Lower lobe of right lung (tissue), 2 donors: ENCODE measurements around the gene PLTP. TPM values are rescaled to one million over a fixed set of nuclear protein-coding genes. Genes with fewer than 3 reads are reported as not detected.
A peak's percentile ranks its signal among the peaks of the same experiment; 100 is the strongest.
"Not testable (repeated sequence)": the region's sequence is repeated elsewhere in the genome, so short reads cannot be mapped to it uniquely, and the experiment has no call there.

Source experiments
- ATAC-seq, 2 donors: fragments of 200-7000 bp; cut with Tn5 transposase; one replicate each; pipeline ENCODE4 v1.9.1; 2020 to 2022; ENCODE audit warnings: mild to moderate bottlenecking in 2 of 2, moderate library complexity in 2 of 2
- DNase-seq: peaks from one replicate; pipeline ENCODE4 v3.0.0-alpha.2; 2020
- H3K27ac ChIP-seq: fragments of 200-600 bp; one replicate; pipeline ENCODE4 v1.8.0; 2022
- H3K27me3 ChIP-seq: fragments of 200-600 bp; one replicate; pipeline ENCODE4 v1.8.0; 2022; ENCODE audit warnings: low read depth
- H3K36me3 ChIP-seq: fragments of 200-600 bp; one replicate; pipeline ENCODE4 v1.8.0; 2022; ENCODE audit warnings: mild to moderate bottlenecking
- H3K4me1 ChIP-seq: fragments of 200-600 bp; one replicate; pipeline ENCODE4 v1.8.0; 2022
- H3K4me3 ChIP-seq: fragments of 200-600 bp; one replicate; pipeline ENCODE4 v1.8.0; 2022; ENCODE audit warnings: mild to moderate bottlenecking
- H3K9me3 ChIP-seq: fragments of 200-600 bp; one replicate; pipeline ENCODE4 v1.8.0; 2022
- intact Hi-C: fragments of 100-400 bp; cut with DNase I; formaldehyde crosslinking; loops from one replicate; pipeline ENCODE4 v1.11.0; 2022
- total RNA-seq: library from RNA; stranded (reverse); fragmentation: NEBNext Ultra II Directional; extraction: Animal tissue kit (Norgen Biotek cat#: 25700); gene quantifications from one replicate; pipeline ENCODE4 v1.2.1, GENCODE V29; 2021
- TF ChIP-seq, protein P1 (sequence below): fragments of 200-600 bp; IDR thresholded peaks from one replicate; pipeline ENCODE4 v1.8.0; 2022; ENCODE audit warnings: antibody characterized with exemption, mild to moderate bottlenecking
- donor health status: DM: no; HTN: yes; CAD: no; lungs with severe emphysema.

The PLTP gene
- total RNA-seq, 1 donor from 2014 or later, result 145 TPM

DNA sequence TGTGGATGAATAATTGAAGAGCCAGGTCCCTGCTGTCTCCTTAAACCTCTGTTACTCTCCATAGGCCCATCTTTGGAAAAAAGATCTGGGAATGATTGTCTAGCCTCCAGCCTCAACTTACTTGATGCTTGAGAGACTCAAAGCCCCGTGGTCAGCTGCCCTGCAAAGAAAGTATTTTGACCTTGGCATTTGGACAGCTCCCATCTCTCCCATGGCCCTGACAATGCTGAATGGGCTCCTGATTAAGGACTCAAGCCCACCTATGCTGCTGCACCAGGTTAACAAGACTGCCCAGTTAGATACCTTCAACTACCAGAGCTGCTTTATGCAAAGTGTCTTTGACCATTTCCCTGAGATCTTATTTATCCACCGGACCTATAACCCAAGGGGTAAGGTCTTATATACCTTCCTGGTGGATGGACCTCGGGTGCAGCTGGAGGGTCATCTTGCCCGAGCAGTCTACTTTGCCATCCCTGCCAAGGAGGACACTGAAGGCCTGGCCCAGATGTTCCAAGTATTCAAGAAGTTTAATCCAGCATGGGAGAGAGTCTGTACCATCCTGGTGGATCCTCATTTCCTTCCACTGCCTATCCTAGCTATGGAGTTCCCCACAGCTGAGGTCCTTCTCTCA is 29.4 kb downstream of the PLTP start:
- intact Hi-C loops, result no loop called here
- H3K4me1 ChIP-seq, result peaks cover 8% of the 10 kb centered on the region
- no peak overlapping the region for H3K27ac ChIP-seq

DNA sequence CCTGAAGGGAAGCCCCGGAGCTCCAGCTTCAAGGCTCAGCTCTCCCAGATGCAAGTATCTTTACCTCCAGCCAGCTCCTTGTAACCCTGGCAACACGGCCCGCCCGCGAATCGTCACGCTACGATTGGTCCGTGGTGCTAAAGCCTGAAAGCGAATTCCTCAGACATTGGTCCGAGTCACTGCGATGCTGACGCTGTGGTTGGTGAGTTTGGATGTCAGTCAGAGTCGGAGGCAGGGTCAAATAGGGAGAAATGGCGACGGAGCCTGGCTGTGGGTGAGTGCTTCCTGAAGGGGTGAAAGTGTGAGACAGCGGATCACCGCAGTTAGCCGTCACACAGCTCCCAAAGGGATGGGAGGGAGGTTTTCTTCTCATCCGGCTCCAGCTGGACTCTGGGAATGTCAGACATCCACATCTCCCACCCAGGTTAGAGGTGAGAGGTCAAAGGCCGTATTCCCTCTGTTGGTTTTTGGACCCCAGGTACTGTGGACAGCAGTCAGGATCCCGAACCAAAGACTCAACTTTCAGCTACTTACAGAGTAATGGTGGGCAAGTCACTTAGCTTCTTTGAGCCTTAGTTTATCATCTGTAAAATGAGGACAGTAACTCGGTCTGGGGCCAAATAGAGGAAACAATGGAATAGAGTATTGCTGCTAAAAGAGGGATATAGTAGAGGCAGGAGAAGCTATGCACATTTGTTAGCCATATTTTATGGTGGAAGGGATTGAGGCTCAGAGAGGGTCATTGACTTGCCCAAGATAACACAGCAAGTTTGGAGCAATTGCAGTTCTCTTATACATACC is 30.8 kb downstream of the PLTP start, which contains the start of gene ZSWIM1:
TSS of gene ZSWIM1 (plus strand) at position 240 of the 801 bp plus-strand sequence. CDS start 1,366 bp downstream, outside the sequence.
- Histone ChIP-seq H3K4me3 (peak within 1 kb of the TSS; percentile 69), H3K36me3 (peaks cover 58% of the 10 kb centered on the region), H3K4me1 (peaks cover 8% of the 10 kb centered on the region), H3K27me3 (no peaks in the 10 kb centered on the region), H3K9me3 (no peaks in the 10 kb centered on the region), H3K27ac (peak within 1 kb of the TSS; percentile 79)
- ATAC-seq, result peak; percentile 98 to 100
- TF ChIP-seq, protein P1, sequence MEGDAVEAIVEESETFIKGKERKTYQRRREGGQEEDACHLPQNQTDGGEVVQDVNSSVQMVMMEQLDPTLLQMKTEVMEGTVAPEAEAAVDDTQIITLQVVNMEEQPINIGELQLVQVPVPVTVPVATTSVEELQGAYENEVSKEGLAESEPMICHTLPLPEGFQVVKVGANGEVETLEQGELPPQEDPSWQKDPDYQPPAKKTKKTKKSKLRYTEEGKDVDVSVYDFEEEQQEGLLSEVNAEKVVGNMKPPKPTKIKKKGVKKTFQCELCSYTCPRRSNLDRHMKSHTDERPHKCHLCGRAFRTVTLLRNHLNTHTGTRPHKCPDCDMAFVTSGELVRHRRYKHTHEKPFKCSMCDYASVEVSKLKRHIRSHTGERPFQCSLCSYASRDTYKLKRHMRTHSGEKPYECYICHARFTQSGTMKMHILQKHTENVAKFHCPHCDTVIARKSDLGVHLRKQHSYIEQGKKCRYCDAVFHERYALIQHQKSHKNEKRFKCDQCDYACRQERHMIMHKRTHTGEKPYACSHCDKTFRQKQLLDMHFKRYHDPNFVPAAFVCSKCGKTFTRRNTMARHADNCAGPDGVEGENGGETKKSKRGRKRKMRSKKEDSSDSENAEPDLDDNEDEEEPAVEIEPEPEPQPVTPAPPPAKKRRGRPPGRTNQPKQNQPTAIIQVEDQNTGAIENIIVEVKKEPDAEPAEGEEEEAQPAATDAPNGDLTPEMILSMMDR, result no peak
- intact Hi-C loops, result no loop called here
- DNase-seq, result peak; percentile 98

More for the DNA sequence above, 29.4 kb downstream of the PLTP start:
- Histone ChIP-seq H3K27me3 (no peaks in the 10 kb centered on the region), H3K36me3 (peaks cover 61% of the 10 kb centered on the region), H3K9me3 (no peaks in the 10 kb centered on the region), H3K4me3 (no peak overlapping the region)
- DNase-seq (no peak), ATAC-seq (no peak)
- TF ChIP-seq, protein P1, result no peak

DNA sequence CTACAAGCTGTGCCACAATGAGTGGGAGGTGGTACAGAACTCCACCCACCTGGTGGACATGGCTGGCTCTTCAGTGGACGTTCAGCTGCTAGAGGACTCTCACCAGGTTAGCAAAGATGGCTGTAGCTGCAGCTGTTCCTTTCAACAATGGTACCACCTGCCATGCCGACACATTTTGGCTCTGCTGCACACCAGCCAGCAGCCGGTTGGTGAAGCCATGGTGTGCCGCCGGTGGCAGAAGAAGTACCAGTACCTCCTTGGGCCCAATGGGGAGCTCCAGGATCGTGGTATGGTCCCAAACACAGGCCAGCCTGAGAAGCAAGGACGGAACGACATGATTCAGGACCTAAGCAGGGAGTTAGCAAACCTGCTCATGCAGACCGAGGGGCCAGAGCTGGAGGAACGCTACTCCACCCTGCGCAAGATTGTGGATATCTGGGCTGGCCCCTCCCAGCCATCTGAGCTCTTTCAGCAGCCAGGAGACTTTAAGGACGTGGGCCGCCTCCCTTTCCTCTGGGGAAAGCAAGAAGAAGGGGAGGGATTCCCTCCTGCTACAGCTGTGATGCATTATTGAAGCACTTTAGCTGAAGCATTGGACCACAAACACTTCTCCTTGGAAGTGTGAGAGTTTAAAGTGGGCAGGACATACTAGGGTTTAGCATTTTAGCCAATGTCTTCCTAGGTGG is 33.7 kb downstream of the PLTP start:
- Histone ChIP-seq H3K4me3 (no peak overlapping the region), H3K36me3 (peaks cover 33% of the 10 kb centered on the region), H3K27ac (no peak overlapping the region), H3K4me1 (peaks cover 8% of the 10 kb centered on the region), H3K9me3 (no peaks in the 10 kb centered on the region), H3K27me3 (no peaks in the 10 kb centered on the region)
- intact Hi-C loops, result no loop called here
- DNase-seq, result no peak
- ATAC-seq, result no peak
- TF ChIP-seq, protein P1, result no peak

DNA sequence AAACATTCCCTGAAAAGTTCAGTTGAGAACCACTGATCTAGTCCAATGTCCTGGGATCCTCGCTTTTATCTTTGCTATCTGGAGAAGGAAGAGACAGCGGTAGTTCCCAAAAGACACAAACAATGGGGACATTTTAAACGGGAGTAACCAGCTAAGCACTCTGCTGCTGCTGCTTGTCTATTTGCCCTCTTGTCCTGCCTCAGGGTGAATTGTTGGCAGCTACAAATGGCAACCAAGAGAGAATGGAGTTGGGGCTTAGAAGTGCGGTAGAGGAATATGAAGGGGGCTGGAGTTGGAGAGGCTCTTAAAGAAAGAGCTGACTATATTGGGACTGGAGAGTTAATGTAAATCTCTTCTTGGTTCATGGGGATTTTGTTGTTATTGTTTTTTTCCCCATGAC is 37.4 kb downstream of the PLTP start:
- no peaks in the 10 kb centered on the region for H3K4me1 ChIP-seq
- no peak for DNase-seq
- ATAC-seq, result no peak
- TF ChIP-seq, protein P1, result no peak
- no peak overlapping the region for H3K4me3 ChIP-seq
- peaks cover 22% of the 10 kb centered on the region for H3K36me3 ChIP-seq
- intact Hi-C loops, result no loop called here
- H3K9me3 ChIP-seq, result no peaks in the 10 kb centered on the region
- H3K27me3 ChIP-seq, result no peaks in the 10 kb centered on the region
- H3K27ac ChIP-seq, result no peak overlapping the region

DNA sequence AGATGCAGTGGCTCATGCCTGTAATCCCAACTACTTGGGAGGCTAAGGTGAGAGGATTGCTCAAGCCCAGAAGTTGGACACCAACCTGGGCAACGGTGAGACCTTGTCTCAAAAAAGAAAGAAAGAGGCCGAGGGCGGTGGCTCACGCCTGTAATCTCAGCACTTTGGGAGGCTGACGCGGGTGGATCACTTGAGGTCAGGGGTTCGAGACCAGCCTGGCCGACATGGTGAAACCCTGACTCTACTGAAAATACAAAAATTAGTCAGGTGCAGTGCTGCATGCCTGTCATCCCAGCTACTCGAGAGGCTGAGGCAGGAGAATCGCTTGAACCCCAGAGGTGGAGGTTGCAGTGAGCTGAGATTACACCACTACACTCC is 37.9 kb downstream of the PLTP start:
- H3K4me1 ChIP-seq, DNase-seq, H3K9me3 ChIP-seq, ATAC-seq, H3K27me3 ChIP-seq, H3K27ac ChIP-seq, H3K4me3 ChIP-seq, intact Hi-C loops: not testable (repeated sequence)
- peaks cover 22% of the 10 kb centered on the region for H3K36me3 ChIP-seq
